GM12891 (cell line): ENCODE data around the gene DCLK2.

ENCODE experiments used
- POLR2A ChIP-seq: IDR thresholded peaks from 2 replicates; pipeline ENCODE4 v1.6.1; 2011; ENCODE audit warnings: low read depth, low read length, control low read depth
- POLR2AphosphoS5 ChIP-seq: IDR thresholded peaks from 2 replicates; pipeline ENCODE4 v1.6.1; 2011; ENCODE audit warnings: low read depth, low read length, control low read depth
- POU2F2 ChIP-seq: IDR thresholded peaks from 2 replicates; pipeline ENCODE4 v1.6.1; 2011; ENCODE audit warnings: low read depth, mild to moderate bottlenecking, control low read depth, low read length, moderate library complexity
- SPI1 ChIP-seq: IDR thresholded peaks from 2 replicates; pipeline ENCODE4 v1.6.1; 2011; ENCODE audit warnings: low read depth, low read length, control low read depth
- TAF1 ChIP-seq: IDR thresholded peaks from 2 replicates; pipeline ENCODE4 v1.6.1; 2011; ENCODE audit warnings: low read depth, low read length, control low read depth

DNA sequence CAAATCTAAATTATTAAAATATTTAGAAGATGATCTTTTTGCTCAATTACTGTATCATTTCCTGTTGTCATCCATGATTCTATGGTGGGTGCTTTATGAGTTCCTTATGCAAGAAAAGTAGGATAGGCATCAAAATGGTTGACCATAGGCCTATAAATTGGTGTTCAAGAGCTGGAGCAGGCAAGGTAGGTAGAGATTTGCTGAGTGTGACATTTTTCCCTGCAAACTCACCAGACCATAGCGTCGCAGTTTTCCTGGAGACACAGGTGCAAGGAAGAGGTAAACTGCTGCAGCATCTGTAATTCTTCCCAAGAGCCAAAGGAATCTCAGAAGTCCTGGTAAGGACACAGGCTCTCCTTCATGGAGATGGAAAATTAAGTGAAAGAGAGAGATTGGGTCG, 33.7 kb upstream of the DCLK2 start:
- TF ChIP-seq POLR2AphosphoS5 (no peak), POLR2A (no peak), TAF1 (no peak), SPI1 (no peak), POU2F2 (no peak)
